HCT116 (cell line): Measurements from ENCODE around the gene PLA2G2C. TPM values are rescaled to one million over a fixed set of nuclear protein-coding genes. Genes with fewer than 3 reads are reported as not detected.

ENCODE experiments used
- ATAC-seq: fragments of 200-7000 bp; cut with Tn5 transposase; 2 replicates; pipeline ENCODE4 v1.9.1; 2020; ENCODE audit warnings: mild to moderate bottlenecking, moderate library complexity
- BruUV-seq: library from RNA; stranded (reverse); fragments of 400-500 nt; replicated peaks from 2 replicates; lab custom pipeline; 2021; lab: Mats Ljungman, UMichigan
- CTCF ChIA-PET: fragments of 300-600 bp; sonication (Branson Sonifier 250); formaldehyde crosslinking; loops from one replicate; lab custom pipeline; 2021; ENCODE audit warnings: antibody characterized with exemption; lab: Charles Lee
- POLR2A ChIA-PET: fragments of 300-600, 350-600 bp; sonication (Branson Sonifier 250); formaldehyde crosslinking; loops from one replicate; lab custom pipeline; 2021; ENCODE audit warnings: antibody characterized with exemption; lab: Charles Lee
- RAD21 ChIA-PET, 2 experiments: fragments of 300-600 bp; sonication (Branson Sonifier 250); formaldehyde crosslinking; loops; one replicate each; lab custom pipeline; 2023; ENCODE audit warnings: low total read pairs in 2 of 2; ENCODE audit not compliant: uncharacterized antibody in 2 of 2, unreplicated experiment in 2 of 2, low non-redundant PET in 1 of 2; lab: Charles Lee
- DNase-seq: peaks from one replicate; pipeline ENCODE4 v3.0.0-alpha.2; 2010; ENCODE audit warnings: low read depth, low spot score
- H2AFZ ChIP-seq: fragments of 200-600 bp; shearing (Covaris generic), sonication (generic); 2 replicates; pipeline ENCODE4 v1.6.1; 2017; ENCODE audit warnings: low read depth, mixed run types, mixed read lengths, antibody characterized with exemption, low read length; ENCODE audit not compliant: poor library complexity, severe bottlenecking
- H3K27ac ChIP-seq: 2 replicates; pipeline ENCODE4 v1.5.1; 2012; ENCODE audit warnings: low read depth, low read length
- H3K27me3 ChIP-seq: fragments of 200-600 bp; sonication (generic); 2 replicates; pipeline ENCODE4 v1.6.1; 2016; ENCODE audit warnings: mixed run types, low read length, mixed read lengths; ENCODE audit not compliant: insufficient read depth
- H3K36me3 ChIP-seq, 2 experiments: fragments of 200-500 bp in 1 of 2; fragments of 200-600 bp in 1 of 2; sonication (Bioruptor generic) in 1 of 2; sonication (generic) in 1 of 2; 2 replicates each; pipeline versions ENCODE4 v1.5.1 to v1.6.1; 2014 to 2016; ENCODE audit warnings: low read length in 2 of 2, inconsistent platforms in 1 of 2, mixed read lengths in 1 of 2, mixed run types in 1 of 2; ENCODE audit not compliant: insufficient read depth in 2 of 2, control insufficient read depth in 1 of 2
- H3K4me1 ChIP-seq, 2 experiments: fragments of 200-600 bp in 1 of 2; sonication (generic) in 1 of 2; 2 replicates each; pipeline versions ENCODE4 v1.5.1 to v1.6.1; 2012 to 2017; ENCODE audit warnings: low read length in 2 of 2, inconsistent platforms in 1 of 2, mild to moderate bottlenecking in 1 of 2, mixed read lengths in 1 of 2, mixed run types in 1 of 2, moderate library complexity in 1 of 2; ENCODE audit not compliant: insufficient read depth in 2 of 2, control insufficient read depth in 1 of 2
- H3K4me2 ChIP-seq: fragments of 200-600 bp; sonication (generic); 2 replicates; pipeline ENCODE4 v1.6.1; 2017; ENCODE audit warnings: mixed run types, low read length, mixed read lengths
- H3K4me3 ChIP-seq, 2 experiments: fragments of 200-600 bp in 1 of 2; sonication (generic) in 1 of 2; replicated peaks in 1 of 2; 2 replicates each; pipeline ENCODE4 v1.5.1; 2011 to 2016; ENCODE audit warnings: low read length in 2 of 2, control low read depth in 1 of 2, low read depth in 1 of 2, mild to moderate bottlenecking in 1 of 2, mixed read lengths in 1 of 2, mixed run types in 1 of 2
- H3K79me2 ChIP-seq: fragments of 200-600 bp; sonication (generic); 2 replicates; pipeline ENCODE4 v1.6.1; 2017; ENCODE audit warnings: mild to moderate bottlenecking, mixed run types, low read length, moderate library complexity, mixed read lengths; ENCODE audit not compliant: insufficient read depth
- H3K9ac ChIP-seq: fragments of 200-600 bp; sonication (generic); 2 replicates; pipeline ENCODE4 v1.6.1; 2016; ENCODE audit warnings: low read length, mixed read lengths
- H3K9me2 ChIP-seq: fragments of 200-600 bp; sonication (generic), shearing (Covaris generic); 2 replicates; pipeline ENCODE4 v1.6.1; 2017; ENCODE audit warnings: mixed run types, mild to moderate bottlenecking, moderate library complexity; ENCODE audit not compliant: insufficient read depth
- H3K9me3 ChIP-seq, 2 experiments: fragments of 200-500 bp in 1 of 2; fragments of 200-600 bp in 1 of 2; sonication (Bioruptor generic) in 1 of 2; sonication (generic) in 1 of 2; 2 replicates each; pipeline ENCODE4 v1.6.1; 2014 to 2017; ENCODE audit warnings: low read length in 2 of 2, mixed read lengths in 2 of 2, inconsistent platforms in 1 of 2, low read depth in 1 of 2, mild to moderate bottlenecking in 1 of 2, mixed run types in 1 of 2, moderate library complexity in 1 of 2; ENCODE audit not compliant: control insufficient read depth in 1 of 2, insufficient read depth in 1 of 2
- H4K20me1 ChIP-seq: fragments of 200-600 bp; sonication (generic), shearing (Covaris generic); 2 replicates; pipeline ENCODE4 v1.6.1; 2017; ENCODE audit warnings: mixed run types, mild to moderate bottlenecking, moderate library complexity; ENCODE audit not compliant: insufficient read depth
- CEBPB ChIP-seq: IDR thresholded peaks from 2 replicates; pipeline ENCODE4 v1.6.1; 2012; ENCODE audit warnings: low read depth
- ELF1 ChIP-seq: IDR thresholded peaks from 2 replicates; pipeline ENCODE4 v1.6.1; 2012; ENCODE audit warnings: low read depth, borderline replicate concordance
- FOSL1 ChIP-seq: IDR thresholded peaks from 2 replicates; pipeline ENCODE4 v1.6.1; 2012; ENCODE audit warnings: low read depth
- POLR2A ChIP-seq: IDR thresholded peaks from 2 replicates; pipeline ENCODE4 v1.7.0; 2011; ENCODE audit warnings: borderline replicate concordance; ENCODE audit not compliant: insufficient read depth, insufficient read length; ENCODE audit errors: extremely low read depth
- POLR2AphosphoS5 ChIP-seq: IDR thresholded peaks from 2 replicates; pipeline ENCODE4 v1.6.1; 2011; ENCODE audit warnings: mild to moderate bottlenecking, low read depth, low read length, moderate library complexity
- RAD21 ChIP-seq: IDR thresholded peaks from 2 replicates; pipeline ENCODE4 v1.6.1; 2012; ENCODE audit warnings: low read depth, mild to moderate bottlenecking
- SP1 ChIP-seq: IDR thresholded peaks from 2 replicates; pipeline ENCODE4 v1.6.1; 2012; ENCODE audit warnings: low read depth
- SRF ChIP-seq: IDR thresholded peaks from 2 replicates; pipeline ENCODE4 v1.6.1; 2012; ENCODE audit warnings: low read depth
- TCF7L2 ChIP-seq: IDR thresholded peaks from 2 replicates; pipeline ENCODE4 v1.7.0; 2011; ENCODE audit warnings: borderline replicate concordance, inconsistent platforms; ENCODE audit not compliant: insufficient read depth, insufficient read length; ENCODE audit errors: extremely low read depth
- YY1 ChIP-seq: IDR thresholded peaks from 2 replicates; pipeline ENCODE4 v1.6.1; 2011; ENCODE audit warnings: low read length, low read depth, moderate library complexity, mild to moderate bottlenecking; ENCODE audit not compliant: insufficient replicate concordance; ENCODE audit errors: extremely low read depth
- ZFX ChIP-seq: fragments of 450-650 bp; IDR thresholded peaks from 2 replicates; pipeline ENCODE4 v1.6.1; 2017
- intact Hi-C: fragments of 100-400 bp; cut with micrococcal nuclease; formaldehyde crosslinking; loops from 2 replicates; pipeline ENCODE4 v1.10.0; 2022
- total RNA-seq: library from RNA; stranded (reverse); gene quantifications from one replicate; pipeline ENCODE4 v1.2.1, GENCODE V29; 2021; ENCODE audit not compliant: unreplicated experiment
- TF ChIP-seq, protein P1 (sequence below): IDR thresholded peaks from 2 replicates; pipeline ENCODE4 v1.6.1; 2011; ENCODE audit warnings: mild to moderate bottlenecking, low read length, moderate library complexity; ENCODE audit not compliant: insufficient replicate concordance; ENCODE audit errors: extremely low read depth
- TF ChIP-seq, protein P2 (sequence below), 3 experiments: fragments of 200-600 bp in 1 of 3; sonication (generic) in 1 of 3; IDR thresholded peaks in 2 of 3; conservative IDR thresholded peaks in 1 of 3; 2 replicates each; pipeline ENCODE4 v1.5.1; 2012 to 2017; ENCODE audit warnings: low read depth in 2 of 3, low read length in 2 of 3, antibody characterized with exemption in 1 of 3, borderline replicate concordance in 1 of 3, control low read depth in 1 of 3, mild to moderate bottlenecking in 1 of 3, mixed read lengths in 1 of 3, mixed run types in 1 of 3, moderate library complexity in 1 of 3; ENCODE audit not compliant: insufficient read depth in 1 of 3
- TF ChIP-seq, protein P3 (sequence below): IDR thresholded peaks from 2 replicates; pipeline ENCODE4 v1.6.1; 2012

Gene PLA2G2C
- total RNA-seq, 1 experiment from 2014 or later = not detected

DNA sequence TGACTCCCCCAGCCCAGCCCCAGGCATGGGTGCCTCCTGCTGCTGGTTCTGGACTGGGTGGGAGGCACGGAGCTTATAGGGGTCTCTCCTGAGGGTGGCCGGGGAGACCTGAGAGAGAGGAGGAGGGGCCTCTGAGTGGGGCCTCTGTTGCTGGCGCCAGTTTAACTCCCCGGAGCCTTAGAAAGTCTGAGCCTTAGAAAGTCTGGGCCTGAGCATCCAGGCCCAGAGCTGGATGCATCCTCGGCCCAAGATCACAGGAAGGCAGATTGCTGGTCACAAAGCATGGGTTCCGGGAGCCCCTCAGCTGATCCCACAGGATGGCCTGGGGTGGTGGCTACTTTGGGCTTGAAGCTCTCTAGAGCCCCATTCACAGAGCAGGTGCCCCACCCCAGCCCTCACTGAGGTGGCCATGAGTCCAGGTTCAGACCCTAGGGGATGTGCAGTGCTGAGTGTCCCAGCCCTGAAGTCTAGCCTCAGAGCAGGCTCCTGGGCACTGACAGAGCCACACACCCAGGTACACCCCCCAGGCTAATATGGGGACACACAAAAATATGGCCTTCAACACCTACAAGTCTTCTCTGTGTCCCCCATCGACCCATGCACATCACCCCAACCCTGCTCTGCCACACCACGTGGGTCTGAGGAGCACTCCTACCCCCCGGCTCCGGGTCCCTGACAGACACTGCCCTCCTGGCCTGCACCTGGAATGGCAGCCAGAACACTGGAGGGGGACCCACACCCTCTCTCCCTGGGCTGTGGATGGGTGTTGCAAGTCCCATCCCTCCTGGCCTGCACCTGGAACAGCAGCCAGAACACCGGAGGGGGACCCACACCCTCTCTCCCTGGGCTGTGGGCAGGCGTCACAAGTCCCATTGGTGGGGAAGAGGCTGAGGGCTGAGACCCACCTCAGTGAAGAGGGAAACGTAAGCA is 37.5 kb downstream of the PLA2G2C start:
- DNase-seq (no peak), ATAC-seq (no peak)
- RAD21 ChIA-PET = no interaction called here
- no peaks in the 10 kb centered on the region for H4K20me1 ChIP-seq
- H3K4me2 ChIP-seq = no peak overlapping the region
- no TSS peak for BruUV-seq
- H3K27me3 ChIP-seq = no peaks in the 10 kb centered on the region
- no peak for TF ChIP-seq SP1
- no peak for TF ChIP-seq TCF7L2
- H2AFZ ChIP-seq = no peak overlapping the region
- POLR2A ChIA-PET = no interaction called here
- no peaks in the 10 kb centered on the region for H3K36me3 ChIP-seq
- H3K4me3 ChIP-seq = no peak overlapping the region
- CTCF ChIA-PET = no interaction called here
- no peaks in the 10 kb centered on the region for H3K9me2 ChIP-seq
- H3K27ac ChIP-seq = no peak overlapping the region
- peaks cover 0 to 5% of the 10 kb centered on the region in 2 experiments; a peak in 2 of 4 replicates for H3K4me1 ChIP-seq
- H3K9ac ChIP-seq = no peak overlapping the region
- no peaks in the 10 kb centered on the region for H3K79me2 ChIP-seq
- intact Hi-C loops = no loop called here
- H3K9me3 ChIP-seq = no peaks in the 10 kb centered on the region

DNA sequence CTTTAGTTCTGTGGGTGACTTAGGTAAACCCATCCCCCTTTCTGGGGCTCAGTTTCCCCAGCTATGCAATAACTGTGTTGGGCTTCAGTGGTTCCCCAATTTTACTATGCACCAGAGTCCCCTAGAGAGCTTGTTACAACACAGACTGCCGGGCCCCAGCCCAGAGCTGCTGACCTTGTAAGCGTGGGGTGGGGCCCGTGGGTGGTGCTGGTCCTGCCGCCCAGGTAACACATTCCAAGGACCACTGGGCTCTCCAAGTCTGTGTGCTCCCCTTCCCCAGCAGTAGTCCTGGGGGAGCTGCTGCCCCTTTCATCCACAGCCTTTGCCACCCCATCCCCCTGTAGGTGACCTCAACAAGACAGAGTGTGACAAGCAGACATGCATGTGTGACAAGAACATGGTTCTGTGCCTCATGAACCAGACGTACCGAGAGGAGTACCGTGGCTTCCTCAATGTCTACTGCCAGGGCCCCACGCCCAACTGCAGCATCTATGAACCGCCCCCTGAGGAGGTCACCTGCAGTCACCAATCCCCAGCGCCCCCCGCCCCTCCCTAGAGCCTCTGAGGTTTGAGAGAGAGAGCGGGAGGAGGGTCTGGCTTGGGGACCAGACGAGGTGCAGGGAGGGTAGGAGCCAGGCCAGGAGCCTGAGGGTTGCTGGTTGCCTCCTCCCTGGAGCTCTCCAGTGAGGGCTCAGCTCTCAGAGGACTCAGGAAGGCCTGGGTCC is 38.3 kb downstream of the PLA2G2C start:
- Histone ChIP-seq H3K4me3 (no peak overlapping the region), H3K27me3 (no peaks in the 10 kb centered on the region), H3K27ac (no peak overlapping the region), H3K4me2 (no peak overlapping the region), H3K79me2 (no peaks in the 10 kb centered on the region), H3K9ac (no peak overlapping the region), H4K20me1 (no peaks in the 10 kb centered on the region), H3K36me3 (no peaks in the 10 kb centered on the region), H3K9me3 (no peaks in the 10 kb centered on the region), H3K4me1 (peaks cover 0 to 5% of the 10 kb centered on the region in 2 experiments; a peak in 2 of 4 replicates), H2AFZ (no peak overlapping the region), H3K9me2 (no peaks in the 10 kb centered on the region)
- DNase-seq = no peak
- no peak for TF ChIP-seq CEBPB
- TF ChIP-seq, protein P1, sequence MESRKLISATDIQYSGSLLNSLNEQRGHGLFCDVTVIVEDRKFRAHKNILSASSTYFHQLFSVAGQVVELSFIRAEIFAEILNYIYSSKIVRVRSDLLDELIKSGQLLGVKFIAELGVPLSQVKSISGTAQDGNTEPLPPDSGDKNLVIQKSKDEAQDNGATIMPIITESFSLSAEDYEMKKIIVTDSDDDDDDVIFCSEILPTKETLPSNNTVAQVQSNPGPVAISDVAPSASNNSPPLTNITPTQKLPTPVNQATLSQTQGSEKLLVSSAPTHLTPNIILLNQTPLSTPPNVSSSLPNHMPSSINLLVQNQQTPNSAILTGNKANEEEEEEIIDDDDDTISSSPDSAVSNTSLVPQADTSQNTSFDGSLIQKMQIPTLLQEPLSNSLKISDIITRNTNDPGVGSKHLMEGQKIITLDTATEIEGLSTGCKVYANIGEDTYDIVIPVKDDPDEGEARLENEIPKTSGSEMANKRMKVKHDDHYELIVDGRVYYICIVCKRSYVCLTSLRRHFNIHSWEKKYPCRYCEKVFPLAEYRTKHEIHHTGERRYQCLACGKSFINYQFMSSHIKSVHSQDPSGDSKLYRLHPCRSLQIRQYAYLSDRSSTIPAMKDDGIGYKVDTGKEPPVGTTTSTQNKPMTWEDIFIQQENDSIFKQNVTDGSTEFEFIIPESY = no peak
- TF ChIP-seq, protein P2, sequence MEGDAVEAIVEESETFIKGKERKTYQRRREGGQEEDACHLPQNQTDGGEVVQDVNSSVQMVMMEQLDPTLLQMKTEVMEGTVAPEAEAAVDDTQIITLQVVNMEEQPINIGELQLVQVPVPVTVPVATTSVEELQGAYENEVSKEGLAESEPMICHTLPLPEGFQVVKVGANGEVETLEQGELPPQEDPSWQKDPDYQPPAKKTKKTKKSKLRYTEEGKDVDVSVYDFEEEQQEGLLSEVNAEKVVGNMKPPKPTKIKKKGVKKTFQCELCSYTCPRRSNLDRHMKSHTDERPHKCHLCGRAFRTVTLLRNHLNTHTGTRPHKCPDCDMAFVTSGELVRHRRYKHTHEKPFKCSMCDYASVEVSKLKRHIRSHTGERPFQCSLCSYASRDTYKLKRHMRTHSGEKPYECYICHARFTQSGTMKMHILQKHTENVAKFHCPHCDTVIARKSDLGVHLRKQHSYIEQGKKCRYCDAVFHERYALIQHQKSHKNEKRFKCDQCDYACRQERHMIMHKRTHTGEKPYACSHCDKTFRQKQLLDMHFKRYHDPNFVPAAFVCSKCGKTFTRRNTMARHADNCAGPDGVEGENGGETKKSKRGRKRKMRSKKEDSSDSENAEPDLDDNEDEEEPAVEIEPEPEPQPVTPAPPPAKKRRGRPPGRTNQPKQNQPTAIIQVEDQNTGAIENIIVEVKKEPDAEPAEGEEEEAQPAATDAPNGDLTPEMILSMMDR (IDR thresholded peaks at IDR 0.05 in 2 of 3, conservative IDR thresholded peaks at IDR 0.05 in 1 of 3; ENCODE audit: borderline replicate concordance in 1 of 3, insufficient read depth in 1 of 3, low read depth in 2 of 3, low read length in 2 of 3) = no peak
- TF ChIP-seq, protein P3, sequence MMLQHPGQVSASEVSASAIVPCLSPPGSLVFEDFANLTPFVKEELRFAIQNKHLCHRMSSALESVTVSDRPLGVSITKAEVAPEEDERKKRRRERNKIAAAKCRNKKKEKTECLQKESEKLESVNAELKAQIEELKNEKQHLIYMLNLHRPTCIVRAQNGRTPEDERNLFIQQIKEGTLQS = no peak
- no peak for TF ChIP-seq SRF
- no peak for TF ChIP-seq POLR2A
- TF ChIP-seq FOSL1 = no peak
- TF ChIP-seq ELF1 = no peak
- TF ChIP-seq POLR2AphosphoS5 = no peak
- TF ChIP-seq YY1 = no peak
- no peak for TF ChIP-seq ZFX
- TF ChIP-seq RAD21 = no peak
- intact Hi-C loops = no loop called here
- ChIA-PET CTCF (interaction anchor here (2.1 kb wide), 1 partner anchor 173 kb away, joined by 4 read pairs; no protein-coding TSS in a partner anchor), RAD21 (no interaction called here), POLR2A (no interaction called here)
- BruUV-seq = no TSS peak
- ATAC-seq = no peak
